ENCODE results near the gene APBB2.
"Not testable (repeated sequence)": the region's sequence is repeated elsewhere in the genome, so short reads cannot be mapped to it uniquely, and the experiment has no call there.

Gene APBB2

GRCh38 chr4:41155194-41155830, 59.0 kb downstream of the APBB2 start:
- DNase-seq, result no peak

GRCh38 chr4:41154814-41155177, 59.5 kb downstream of the APBB2 start:
- no peak for DNase-seq

GRCh38 chr4:41154010-41154813, 60.1 kb downstream of the APBB2 start:
- no peak for DNase-seq

GRCh38 chr4:41150401-41150800, 63.9 kb downstream of the APBB2 start:
- no peak for DNase-seq

- not testable (repeated sequence) for DNase-seq
Observed at GRCh38 chr4:41149568-41149967, 64.8 kb downstream of the APBB2 start.

GRCh38 chr4:41148931-41149330, 65.4 kb downstream of the APBB2 start:
- no peak for DNase-seq

- no peak for DNase-seq
Observed at GRCh38 chr4:41148292-41148691, 66.0 kb downstream of the APBB2 start.

GRCh38 chr4:41147570-41147969, 66.8 kb downstream of the APBB2 start:
- DNase-seq, result not testable (repeated sequence)

GRCh38 chr4:41146716-41147506, 67.4 kb downstream of the APBB2 start:
- no peak for DNase-seq

- DNase-seq, result no peak
Observed at GRCh38 chr4:41146196-41146595, 68.1 kb downstream of the APBB2 start.

- no peak for DNase-seq
Observed at GRCh38 chr4:41145571-41146078, 68.7 kb downstream of the APBB2 start.

- no peak for DNase-seq
Observed at GRCh38 chr4:41144812-41145211, 69.5 kb downstream of the APBB2 start.

- DNase-seq, result no peak
Observed at GRCh38 chr4:41144040-41144379, 70.3 kb downstream of the APBB2 start.

GRCh38 chr4:41143311-41144039, 70.9 kb downstream of the APBB2 start:
- DNase-seq, result no peak

GRCh38 chr4:41142376-41143310, 71.7 kb downstream of the APBB2 start:
- DNase-seq, result no peak

- DNase-seq, result no peak
Observed at GRCh38 chr4:41141900-41142299, 72.4 kb downstream of the APBB2 start.

- DNase-seq, result no peak
Observed at GRCh38 chr4:41140410-41140809, 73.9 kb downstream of the APBB2 start.

GRCh38 chr4:41137879-41138278, 76.5 kb downstream of the APBB2 start:
- DNase-seq, result no peak

- no peak for DNase-seq
Observed at GRCh38 chr4:41136456-41136855, 77.9 kb downstream of the APBB2 start.

GRCh38 chr4:41135801-41136200, 78.5 kb downstream of the APBB2 start:
- DNase-seq, result no peak

GRCh38 chr4:41134581-41134980, 79.8 kb downstream of the APBB2 start:
- DNase-seq, result no peak
